Activated naive CD4-positive, alpha-beta T cell (primary cell): ENCODE results near the gene MYO16.
"Not testable (repeated sequence)": the region's sequence is repeated elsewhere in the genome, so short reads cannot be mapped to it uniquely, and the experiment has no call there.

Experiments used
- DNase-seq, 4 experiments: peaks; one replicate each; lab custom pipeline; 2025; lab: John Stamatoyannopoulos, UW

Gene MYO16

DNA sequence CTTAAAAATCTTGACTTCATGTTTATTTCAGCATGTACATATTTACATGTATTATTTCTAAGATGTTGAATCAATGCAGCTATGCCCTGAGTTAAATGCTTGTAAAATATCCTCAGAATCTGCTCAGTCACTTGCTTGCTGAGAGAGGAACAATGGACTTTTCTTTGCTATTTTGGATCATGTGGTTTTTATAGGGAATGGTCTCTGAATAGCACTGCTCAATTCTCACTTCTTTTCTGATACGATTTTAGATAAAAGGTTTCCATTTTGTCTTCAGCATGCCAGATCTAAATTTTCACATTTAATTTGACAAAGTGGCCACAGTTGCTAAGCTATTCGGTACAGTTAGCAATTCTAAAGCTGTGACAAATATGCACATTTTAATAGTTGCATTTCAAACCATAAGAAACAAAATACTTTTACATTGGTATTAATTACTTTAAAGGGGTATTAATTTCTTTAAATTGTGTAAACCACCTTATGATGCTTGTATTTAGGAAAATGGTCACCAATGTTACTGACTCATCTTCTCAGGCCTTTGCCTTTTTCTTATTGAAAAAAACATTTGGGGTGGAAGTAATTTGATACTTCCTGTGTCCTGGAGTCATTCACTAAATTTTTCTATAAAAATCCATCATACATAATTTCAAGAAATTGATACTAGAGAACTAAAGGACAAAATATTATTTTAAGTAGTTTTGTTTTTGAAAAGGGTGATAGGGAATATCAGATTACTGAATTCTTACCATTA is 113.5 kb downstream of the MYO16 start:
- DNase-seq = no peak

DNA sequence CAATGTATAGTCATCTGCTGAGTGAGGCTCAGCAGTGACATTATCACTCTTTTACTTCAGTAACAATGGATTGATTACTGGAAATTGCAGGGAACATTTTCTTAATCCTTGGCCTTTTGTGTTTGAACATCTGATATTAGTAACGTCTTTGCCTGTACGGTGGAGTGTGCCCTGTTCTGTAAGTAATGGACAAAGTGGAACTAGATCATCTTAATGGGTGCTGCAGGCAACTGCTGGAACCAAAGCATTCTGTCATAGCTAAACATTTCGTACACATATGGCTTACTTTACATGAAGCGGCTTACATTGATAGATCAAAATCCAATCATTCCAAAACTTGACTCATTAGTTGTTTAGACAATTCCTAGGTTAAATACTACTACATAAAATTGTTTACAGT is 114.1 kb downstream of the MYO16 start:
- DNase-seq = no peak

DNA sequence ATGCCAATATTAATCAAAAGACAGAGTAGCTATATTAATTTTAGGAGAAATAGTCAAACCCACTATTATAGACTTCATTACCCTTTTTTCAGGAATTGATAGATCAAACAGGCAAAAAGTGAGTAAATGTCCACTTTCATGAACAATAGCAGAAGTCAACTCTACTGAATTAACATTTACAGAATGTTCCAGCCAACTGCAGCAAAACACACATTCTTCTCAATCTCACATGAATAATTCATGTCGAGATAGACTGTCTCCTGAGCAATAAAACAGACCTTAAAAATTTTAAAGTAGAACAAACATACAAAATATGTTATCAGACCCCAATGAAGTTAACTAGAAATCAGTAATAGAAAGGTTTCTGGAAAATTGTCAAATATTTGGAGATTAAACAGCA is 118.4 kb downstream of the MYO16 start:
- DNase-seq = no peak

DNA sequence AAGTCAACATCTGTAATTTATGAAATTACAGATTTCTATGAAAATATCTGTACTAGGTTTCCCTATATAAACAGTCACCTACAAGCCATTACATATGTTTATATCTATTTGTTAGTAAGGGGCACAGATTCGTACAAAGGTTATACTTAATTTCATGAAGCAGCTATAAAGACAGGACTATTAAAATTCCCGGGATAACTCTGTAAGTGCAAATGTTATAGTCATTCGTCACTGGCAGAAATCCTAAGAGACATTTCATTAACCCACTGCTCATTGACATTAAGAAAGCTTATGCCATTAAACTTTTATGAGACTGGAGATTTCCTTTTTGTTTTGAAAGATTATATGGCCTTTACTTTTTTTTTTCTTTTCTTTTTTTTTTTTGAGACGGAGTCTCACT is 122.9 kb downstream of the MYO16 start:
- DNase-seq = no peak

DNA sequence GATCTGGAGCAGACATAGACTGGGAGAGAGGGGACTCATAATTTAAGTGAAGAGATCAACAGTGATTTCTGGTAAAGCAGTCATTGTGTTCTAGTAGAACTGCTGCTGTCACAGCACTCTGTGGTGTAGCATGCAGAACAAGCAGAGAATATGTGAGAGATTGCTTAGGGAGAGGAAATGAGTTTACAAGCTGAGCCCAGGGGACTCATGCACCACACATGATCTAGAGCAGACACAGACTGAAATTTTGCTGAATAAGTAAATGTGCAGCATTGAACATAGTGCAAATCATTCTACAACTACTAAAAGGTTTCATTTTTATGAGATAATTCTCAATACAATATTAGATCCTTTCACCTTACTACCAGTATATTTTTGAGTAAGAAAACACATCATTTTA is 125.7 kb downstream of the MYO16 start:
- no peak for DNase-seq

DNA sequence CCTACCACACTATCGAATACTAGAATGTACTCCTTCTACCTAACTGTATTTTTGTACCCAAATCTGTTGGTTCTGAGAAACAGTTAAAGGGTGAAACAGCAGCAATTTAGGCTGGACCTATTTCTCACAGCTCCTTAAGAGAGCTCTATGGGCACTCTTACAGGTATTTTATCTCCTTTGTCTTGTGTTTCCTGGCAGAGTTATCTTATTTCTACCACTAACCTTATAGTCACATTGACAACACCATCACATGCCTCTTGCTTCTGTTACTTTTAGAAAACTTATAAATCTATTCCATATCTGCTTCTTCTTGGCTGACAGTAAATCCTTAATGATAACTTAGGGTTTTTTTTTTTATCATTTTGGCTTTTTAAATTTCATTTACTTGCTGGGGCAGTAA is 130.7 kb downstream of the MYO16 start:
- no peak for DNase-seq

DNA sequence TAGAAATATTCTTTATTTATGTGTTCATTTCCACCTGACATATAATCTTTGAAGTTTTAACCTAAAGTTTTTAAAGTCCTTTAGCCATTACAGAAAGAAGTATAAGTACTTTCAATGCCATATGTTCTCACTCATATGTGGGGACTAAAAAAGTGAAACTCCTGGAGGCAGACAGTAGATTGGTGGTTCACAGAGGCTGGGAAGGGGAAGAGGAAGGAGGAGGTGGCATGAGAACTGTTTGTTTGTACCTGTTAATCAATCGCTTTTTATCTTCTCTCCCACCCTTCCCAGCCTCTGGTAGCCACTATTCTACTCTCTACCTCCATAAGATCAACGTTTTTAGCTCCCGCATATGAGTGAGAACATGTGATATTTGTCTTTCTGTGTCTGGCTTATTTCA is 131.1 kb downstream of the MYO16 start:
- no peak for DNase-seq

DNA sequence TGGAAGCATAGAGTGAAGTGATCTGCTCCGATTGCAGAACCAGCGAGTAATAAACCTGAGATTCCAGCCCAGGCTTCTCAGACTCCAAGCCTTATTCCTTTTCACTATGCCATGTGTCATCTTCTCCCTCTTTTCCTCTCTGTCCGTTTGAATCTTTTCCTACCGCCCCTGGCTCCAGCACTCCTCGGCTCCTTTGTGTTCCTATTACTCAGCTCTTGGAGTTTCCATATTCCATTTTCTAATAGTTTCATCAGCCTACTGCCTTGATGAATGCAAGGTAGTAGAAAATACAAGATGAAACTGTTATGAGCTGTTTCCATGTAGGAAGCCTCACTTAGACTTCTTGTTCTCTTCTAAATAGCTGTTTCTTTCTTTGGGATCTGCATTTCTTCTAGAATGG is 138.6 kb downstream of the MYO16 start:
- DNase-seq = no peak

DNA sequence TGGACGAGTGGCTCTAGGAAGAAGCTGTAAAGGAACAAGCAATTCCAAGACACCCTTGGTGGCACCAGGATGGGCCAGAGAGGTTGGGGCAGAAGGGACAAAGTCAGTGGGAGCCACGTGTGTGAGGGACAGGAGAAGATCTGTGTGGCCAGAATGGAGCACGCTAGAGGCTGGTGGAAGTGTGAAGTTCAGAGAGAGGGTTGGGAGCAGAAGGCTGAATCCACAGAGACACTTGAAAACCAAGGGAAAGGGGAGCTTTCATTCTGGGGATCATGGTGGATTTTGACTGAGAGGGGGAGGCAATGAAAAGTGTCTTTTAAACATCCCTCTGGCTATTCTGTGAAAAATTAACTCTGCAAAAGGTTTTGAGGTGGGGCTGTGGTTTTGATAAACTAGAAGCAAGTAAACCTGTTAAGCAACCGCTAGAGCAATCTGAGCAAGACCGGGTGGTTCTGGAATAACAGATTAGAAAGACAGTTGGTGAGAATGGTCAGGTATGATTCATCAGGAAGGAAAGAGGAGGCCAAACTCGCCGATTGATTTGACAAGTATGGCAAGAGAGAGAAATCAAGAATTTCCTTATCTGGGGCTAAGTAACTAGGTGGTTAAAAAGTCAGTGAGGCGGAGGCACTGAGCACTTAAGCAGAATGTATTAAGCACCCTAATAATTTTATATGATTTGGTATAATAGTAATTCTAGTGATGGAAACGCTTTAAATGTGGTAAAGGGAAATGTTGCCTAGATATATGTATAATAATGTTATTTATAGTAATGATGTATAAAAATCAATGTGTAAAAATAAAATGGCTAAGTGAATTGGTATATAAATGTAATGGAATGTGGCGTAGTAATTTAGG is 140.0 kb downstream of the MYO16 start:
- no peak for DNase-seq

DNA sequence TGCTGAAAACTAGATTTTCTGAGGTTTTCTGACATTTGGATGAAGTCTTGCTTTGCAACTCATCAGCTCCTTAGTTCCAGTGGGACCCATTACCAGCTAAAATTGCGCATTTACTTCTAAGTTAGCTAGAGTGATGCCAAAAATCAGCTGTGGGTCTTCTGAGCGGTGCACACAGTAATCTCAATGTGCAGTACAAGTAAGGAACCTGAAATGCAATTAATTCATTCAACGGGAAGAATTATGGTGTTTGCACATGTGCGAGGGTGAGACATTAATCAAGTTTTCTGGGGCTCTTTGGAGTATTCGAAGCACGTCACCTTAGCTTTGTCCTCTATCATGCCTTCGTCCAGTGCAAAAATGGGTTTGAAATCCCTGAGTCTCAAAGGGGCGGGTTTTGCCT is 146.2 kb downstream of the MYO16 start:
- DNase-seq = no peak

DNA sequence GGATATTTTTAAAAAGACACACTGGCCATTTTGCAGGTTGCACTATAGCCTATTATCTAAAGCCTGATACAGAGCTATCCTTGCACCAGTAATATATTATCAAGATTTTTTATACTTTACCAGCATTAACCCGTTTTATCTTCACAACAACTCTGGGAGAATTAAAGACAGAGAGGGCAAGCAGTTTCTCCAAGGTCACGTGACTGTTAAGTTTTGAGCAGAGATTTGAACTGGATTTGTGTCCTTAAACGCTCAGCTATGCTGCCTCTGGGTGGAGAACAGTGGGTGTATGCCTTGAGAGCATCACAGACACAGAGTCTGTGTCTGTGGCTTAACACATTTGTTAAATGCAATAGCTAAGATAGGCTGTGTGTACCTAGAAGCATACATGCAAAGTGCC is 147.2 kb downstream of the MYO16 start:
- DNase-seq = no peak

DNA sequence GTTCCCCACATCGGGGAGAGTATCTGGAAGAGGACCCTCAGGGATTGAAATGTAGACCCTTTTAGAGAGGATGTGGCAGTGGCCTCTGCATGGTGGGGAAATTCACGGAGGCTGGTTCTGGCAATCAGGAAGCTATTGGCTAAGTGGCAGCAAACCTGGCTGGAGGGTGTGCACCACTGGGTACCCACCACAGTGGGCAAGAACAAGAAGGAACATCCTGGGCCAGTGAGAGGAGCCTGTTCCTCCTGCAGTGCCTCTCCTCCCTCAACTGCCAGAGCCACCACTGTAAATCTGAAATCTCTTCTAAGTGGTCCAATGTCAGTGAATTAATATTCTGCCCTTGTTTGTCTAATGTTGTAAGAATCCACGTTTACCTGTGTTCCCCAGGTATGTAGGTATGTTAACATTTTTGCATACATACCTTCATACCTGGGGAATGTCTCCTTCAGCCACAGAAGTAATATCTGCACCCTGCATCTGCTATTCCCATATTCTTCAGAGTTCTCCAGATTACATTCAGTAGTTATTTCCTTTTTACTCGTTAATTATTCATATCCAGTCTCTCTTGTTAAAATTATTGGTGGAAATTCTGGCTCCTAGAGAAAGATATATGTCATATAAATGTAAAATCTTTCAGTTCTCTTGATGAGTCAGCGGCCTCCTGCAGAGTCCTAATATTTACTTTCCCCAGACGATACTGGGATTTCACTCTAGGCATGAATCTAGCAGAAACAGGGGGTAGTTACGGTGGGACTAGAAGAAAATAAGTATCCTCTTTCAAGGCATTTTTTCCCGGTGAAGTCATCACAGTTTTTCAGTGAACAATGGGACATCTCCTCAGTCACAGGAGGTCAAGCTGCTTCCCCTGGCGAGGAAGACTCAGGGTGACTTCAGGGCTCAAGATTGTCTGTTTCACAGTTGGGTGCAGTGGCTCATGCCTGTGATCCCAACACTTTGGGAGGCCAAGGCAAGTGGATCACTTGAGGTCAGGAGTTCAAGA is 148.3 kb downstream of the MYO16 start:
- DNase-seq = no peak

DNA sequence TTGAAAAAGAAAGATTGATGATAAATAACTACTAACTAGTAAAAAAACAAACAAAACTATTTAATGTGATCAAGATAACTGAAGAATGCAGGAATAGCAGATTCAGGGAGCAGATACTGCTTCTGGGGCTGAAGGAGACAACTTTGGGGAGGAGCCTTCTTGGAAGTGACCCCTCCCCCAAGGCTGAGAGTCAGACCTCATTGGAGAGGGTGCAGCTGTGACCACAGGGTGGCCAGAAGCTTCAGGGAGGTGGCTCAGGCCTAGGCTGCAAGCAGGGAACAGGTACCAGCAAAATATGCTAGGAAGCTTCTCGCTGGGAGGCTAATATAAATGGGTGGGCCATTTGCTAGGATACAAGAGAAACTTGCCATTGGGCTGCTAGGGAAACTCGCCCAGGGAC is 149.9 kb downstream of the MYO16 start:
- DNase-seq = no peak

DNA sequence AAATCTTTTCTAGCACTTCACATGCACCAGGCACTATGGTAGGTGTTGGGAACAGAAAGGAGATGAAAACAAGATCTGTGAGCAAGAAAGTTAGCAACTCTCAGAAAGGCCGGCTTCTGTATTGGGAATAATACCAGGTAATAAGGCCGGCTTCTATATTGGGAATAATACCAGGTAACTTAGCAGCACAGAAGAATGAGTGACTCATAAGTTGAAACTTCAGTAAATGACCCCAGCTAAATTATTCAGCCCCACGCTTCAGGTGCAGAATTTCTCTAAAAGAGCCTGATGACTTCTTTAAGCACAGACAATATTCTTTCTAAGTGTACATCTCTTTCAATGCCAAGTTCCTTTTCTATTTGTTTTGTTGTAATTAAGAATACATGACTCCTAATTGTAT is 151.3 kb downstream of the MYO16 start:
- DNase-seq = no peak

DNA sequence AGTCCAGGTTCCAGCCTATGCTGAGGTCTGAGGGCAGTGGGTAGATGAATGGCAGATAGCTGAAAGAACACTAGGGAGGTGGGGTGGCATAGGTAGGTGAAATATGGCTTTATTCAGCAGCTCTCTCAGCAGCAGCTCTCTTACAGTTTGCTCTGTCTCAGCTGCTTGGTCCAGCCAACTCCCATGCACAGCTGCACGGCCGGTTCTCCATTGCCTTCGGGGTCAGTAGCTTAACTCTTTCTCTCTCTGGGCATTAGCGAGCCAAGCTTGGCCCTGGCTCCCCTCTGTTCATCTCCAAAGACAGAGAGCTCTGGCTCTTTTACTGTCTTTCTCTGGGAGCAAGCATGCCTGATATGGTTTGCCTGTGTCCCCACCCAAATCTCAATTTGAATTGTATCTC is 151.9 kb downstream of the MYO16 start:
- no peak for DNase-seq

DNA sequence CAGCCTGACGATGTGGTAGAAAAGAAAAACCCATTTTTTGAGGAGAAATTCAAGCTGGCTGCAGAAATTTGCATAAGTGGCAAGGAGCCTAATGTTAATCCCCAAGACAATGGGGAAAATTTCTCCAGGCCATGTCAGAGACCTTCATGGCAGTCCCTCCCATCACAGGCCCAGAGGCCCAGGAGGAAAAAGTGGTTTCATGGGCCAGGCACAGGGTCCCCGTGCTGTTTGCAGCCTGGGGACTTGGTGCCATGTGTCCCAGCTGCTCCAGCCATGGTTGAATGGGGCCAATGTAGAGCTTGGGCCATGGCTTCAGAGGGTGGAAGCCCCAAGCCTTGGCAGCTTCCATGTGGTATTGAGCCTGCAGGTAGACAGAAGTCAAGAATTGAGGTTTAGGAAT is 153.1 kb downstream of the MYO16 start:
- not testable (repeated sequence) for DNase-seq

DNA sequence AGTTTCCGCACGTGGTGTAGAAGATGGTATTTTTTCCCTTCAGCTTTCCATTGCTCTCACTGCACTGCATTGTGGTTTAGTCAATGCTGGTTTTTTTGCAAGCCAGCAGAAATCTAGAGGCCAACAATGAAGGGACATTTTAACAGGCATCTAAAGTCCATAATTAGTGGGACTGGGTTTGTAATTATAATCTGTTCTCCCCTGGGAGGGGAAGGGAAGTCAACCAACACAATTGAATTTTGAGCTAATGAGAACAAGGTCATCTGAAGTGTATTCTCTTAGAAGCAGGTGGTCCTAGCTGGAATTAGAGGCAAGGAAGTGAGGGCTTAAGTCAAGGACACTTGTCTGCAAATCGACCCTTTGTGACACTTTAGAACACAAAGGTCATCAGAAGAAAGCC is 156.4 kb downstream of the MYO16 start:
- no peak for DNase-seq

DNA sequence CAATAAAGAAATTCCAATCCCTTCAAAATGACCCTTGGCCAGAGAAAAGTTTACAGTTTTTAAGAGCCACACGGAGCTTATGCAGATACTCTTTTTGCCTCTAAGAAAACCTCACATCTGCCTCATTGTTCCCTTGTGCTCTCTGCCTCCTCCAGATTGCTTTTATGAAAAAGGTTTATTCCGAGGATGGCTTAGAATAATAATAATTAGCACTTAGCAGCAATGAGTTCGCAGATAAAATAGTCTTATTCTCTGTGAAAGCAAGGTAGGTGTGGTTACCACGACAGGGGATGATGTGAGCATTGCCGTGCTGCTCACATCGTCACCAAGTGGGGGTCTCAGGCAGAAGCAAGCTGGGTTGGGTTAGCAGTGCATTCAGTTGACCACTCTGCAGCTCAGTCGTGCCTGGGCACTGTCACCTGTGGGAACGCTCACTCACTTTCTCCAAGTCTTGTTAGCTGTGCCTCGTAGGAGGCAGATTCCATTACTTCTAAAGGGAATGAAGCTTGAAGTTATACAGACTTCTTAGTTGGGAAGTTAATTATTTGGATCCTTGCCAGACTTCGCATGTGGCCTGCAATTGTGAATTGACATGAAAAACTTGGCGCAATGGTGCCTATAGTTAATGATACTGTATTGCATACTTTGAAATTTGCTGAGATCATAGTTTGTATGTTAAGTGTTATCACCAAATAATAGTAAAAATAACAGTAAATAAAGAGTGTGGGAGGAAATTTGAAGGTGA is 157.2 kb downstream of the MYO16 start:
- no peak for DNase-seq

DNA sequence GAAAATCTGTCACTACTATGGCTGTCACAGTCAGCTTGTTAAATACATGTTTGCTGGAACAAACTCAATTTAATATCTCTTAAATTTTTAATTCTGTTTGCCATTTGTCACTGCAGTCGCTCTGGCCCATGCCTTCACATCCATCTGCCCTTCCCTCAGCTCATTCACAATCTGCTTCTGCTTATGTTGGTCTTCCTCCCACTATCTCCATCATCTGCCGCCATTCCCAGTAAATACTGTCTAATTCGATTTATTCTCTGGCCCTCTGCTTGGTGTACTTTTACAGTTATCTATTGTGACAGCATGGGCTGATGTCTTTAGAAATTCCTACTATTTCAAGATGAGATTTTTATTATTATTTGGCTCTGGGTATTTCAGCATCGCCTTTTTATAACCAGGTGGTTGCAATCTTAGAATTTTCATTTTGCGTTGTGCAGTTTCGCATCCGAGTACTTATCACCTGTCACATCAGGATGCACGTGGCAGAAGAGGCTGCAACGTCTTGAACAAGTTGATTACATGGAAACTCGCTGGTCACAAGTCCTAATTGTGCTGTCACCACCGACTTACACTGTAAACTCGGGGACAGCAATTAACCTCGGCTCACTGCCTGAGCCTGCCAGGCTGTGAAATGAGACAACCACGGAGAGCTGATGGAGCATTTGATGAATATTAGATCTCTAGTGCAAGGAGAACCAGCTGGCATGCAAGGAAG is 158.4 kb downstream of the MYO16 start:
- no peak for DNase-seq

DNA sequence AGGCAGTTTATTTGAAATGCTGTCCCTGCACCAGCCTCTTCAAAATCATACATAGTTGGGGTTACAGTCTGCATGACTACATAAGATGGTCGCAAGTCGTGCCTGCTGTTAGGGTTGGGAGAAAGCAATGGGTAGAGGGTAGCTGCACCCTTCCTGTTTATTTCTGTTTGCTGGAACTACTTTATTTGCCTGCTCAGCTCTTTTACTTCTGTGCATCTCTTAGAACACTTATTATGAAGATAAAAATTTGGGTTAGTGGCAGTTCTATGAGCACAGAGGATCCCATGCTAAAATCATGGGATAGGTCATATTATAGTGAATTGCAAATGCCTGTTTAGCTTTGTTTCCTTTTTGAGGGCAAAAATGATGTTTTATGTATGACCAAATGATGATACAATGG is 160.1 kb downstream of the MYO16 start:
- no peak for DNase-seq

DNA sequence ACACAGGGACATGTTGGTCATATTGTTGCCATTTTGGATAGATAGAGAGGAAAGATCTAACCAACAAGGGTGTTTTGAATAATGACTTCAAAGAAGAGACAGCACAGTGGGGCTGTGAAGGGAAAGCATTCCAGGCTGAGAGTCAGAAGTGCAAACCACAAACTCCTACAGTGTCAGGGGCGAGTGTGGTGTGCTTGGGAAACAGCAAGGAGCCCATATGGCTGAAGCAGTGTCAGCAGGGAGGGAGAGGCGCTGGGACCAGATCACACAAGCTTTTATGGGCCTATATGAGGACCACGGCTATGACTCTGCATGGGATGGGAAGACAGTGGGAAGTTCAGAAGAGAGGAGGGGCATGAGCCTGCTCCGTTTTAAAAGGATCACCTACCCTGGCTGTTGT is 166.4 kb downstream of the MYO16 start:
- DNase-seq = no peak
